Measurements from ENCODE around the gene CDSN.
A peak's percentile ranks its signal among the peaks of the same experiment; 100 is the strongest.

Gene CDSN

DNA sequence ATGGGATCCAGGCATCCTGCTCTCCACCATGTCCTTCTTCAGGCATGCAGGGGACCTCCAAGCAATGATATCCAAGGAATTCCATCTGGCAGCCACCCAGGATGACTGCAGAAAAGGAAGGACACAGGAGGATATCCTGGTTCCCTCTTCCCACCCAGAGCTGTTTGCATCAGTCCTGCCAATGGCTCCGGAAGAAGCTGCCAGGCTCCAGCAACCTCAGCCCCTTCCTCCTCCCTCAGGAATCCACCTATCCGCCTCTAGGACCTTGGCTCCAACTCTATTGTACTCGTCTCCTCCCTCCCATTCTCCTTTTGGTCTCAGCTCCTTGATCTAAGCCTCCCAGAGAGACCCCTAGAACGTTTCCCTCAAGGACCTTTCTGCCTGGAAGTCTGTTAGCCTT lies 19.4 kb upstream of the CDSN start:
- no peaks in the 10 kb centered on the region for H3K27me3 ChIP-seq (ENCODE audit: low read depth, low read length)
- no peaks in the 10 kb centered on the region for H3K79me2 ChIP-seq (ENCODE audit: low read length)
- H3K4me2 ChIP-seq (ENCODE audit: low read length): no peak overlapping the region
- no peak overlapping the region for H3K4me3 ChIP-seq (ENCODE audit: low read length)
- H4K20me1 ChIP-seq (ENCODE audit: insufficient read depth, low read length): no peaks in the 10 kb centered on the region
- no peak overlapping the region for H3K27ac ChIP-seq (ENCODE audit: low read length)
- H3K9ac ChIP-seq (ENCODE audit: low read length): no peak overlapping the region
- no peaks in the 10 kb centered on the region for H3K9me3 ChIP-seq (ENCODE audit: insufficient read depth, low read length)
- TF ChIP-seq, protein P1, sequence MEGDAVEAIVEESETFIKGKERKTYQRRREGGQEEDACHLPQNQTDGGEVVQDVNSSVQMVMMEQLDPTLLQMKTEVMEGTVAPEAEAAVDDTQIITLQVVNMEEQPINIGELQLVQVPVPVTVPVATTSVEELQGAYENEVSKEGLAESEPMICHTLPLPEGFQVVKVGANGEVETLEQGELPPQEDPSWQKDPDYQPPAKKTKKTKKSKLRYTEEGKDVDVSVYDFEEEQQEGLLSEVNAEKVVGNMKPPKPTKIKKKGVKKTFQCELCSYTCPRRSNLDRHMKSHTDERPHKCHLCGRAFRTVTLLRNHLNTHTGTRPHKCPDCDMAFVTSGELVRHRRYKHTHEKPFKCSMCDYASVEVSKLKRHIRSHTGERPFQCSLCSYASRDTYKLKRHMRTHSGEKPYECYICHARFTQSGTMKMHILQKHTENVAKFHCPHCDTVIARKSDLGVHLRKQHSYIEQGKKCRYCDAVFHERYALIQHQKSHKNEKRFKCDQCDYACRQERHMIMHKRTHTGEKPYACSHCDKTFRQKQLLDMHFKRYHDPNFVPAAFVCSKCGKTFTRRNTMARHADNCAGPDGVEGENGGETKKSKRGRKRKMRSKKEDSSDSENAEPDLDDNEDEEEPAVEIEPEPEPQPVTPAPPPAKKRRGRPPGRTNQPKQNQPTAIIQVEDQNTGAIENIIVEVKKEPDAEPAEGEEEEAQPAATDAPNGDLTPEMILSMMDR (IDR thresholded peaks at IDR 0.05; ENCODE audit: low read depth, low read length): no peak
- no peak for TF ChIP-seq EZH2phosphoT487 (IDR thresholded peaks at IDR 0.05; ENCODE audit: low read depth)
- no peak overlapping the region for H2AFZ ChIP-seq (ENCODE audit: low read depth, low read length)
- no peaks in the 10 kb centered on the region for H3K36me3 ChIP-seq (replicated peaks; ENCODE audit: low read depth, low read length)
- H3K4me1 ChIP-seq (ENCODE audit: low read length): peaks cover 6% of the 10 kb centered on the region

DNA sequence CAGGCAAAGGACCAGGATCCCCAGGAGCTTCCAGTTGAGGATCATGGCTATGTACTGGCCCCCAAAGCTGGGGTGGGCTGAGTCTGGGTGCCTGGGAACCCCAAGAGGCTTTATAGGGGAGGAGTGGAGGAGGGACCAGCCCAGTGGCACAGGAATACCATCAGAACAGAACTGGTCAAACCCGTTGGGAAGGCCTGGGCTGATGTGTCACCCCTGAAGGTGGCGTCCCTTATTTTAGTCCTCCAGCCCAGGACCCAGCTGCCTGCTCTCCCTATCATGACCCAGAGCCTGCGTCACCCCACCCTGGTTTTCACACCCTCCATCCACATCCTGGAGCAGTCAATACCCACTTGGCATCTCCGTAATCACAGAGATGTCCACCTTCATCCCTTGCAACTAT lies 18.7 kb upstream of the CDSN start, which contains the start of gene PSORS1C2:
TSS of gene PSORS1C2 (minus strand) at position 85 of the 400 bp plus-strand sequence. CDS start at position 45, 40 bp downstream.
- Histone ChIP-seq H4K20me1 (ENCODE audit: insufficient read depth, low read length) (no peaks in the 10 kb centered on the region), H3K9ac (ENCODE audit: low read length) (peak within 1 kb of the TSS; percentile 78), H3K27ac (ENCODE audit: low read length) (no peak within 1 kb of the TSS), H3K36me3 (replicated peaks; ENCODE audit: low read depth, low read length) (no peaks in the 10 kb centered on the region), H3K4me2 (ENCODE audit: low read length) (peak within 1 kb of the TSS; percentile 98), H3K4me1 (ENCODE audit: low read length) (peaks cover 6% of the 10 kb centered on the region), H2AFZ (ENCODE audit: low read depth, low read length) (peak within 1 kb of the TSS; percentile 76; the same call in 1 of the 2 replicates), H3K79me2 (ENCODE audit: low read length) (no peaks in the 10 kb centered on the region), H3K9me3 (ENCODE audit: insufficient read depth, low read length) (no peaks in the 10 kb centered on the region), H3K4me3 (ENCODE audit: low read length) (peak within 1 kb of the TSS; percentile 75), H3K27me3 (ENCODE audit: low read depth, low read length) (no peaks in the 10 kb centered on the region)
- TF ChIP-seq, protein P1 (IDR thresholded peaks at IDR 0.05; ENCODE audit: low read depth, low read length): no peak

- Histone ChIP-seq H3K9ac (ENCODE audit: low read length) (no peak overlapping the region), H4K20me1 (ENCODE audit: insufficient read depth, low read length) (no peaks in the 10 kb centered on the region), H3K4me2 (ENCODE audit: low read length) (no peak overlapping the region), H3K27ac (ENCODE audit: low read length) (no peak overlapping the region), H3K36me3 (replicated peaks; ENCODE audit: low read depth, low read length) (no peaks in the 10 kb centered on the region), H2AFZ (ENCODE audit: low read depth, low read length) (no peak overlapping the region), H3K4me3 (ENCODE audit: low read length) (no peak overlapping the region), H3K79me2 (ENCODE audit: low read length) (no peaks in the 10 kb centered on the region), H3K27me3 (ENCODE audit: low read depth, low read length) (no peaks in the 10 kb centered on the region), H3K4me1 (ENCODE audit: low read length) (peaks cover 6% of the 10 kb centered on the region), H3K9me3 (ENCODE audit: insufficient read depth, low read length) (no peaks in the 10 kb centered on the region)
- TF ChIP-seq, protein P1 (IDR thresholded peaks at IDR 0.05; ENCODE audit: low read depth, low read length): no peak
- no peak for TF ChIP-seq EZH2phosphoT487 (IDR thresholded peaks at IDR 0.05; ENCODE audit: low read depth)
These were observed 15.5 kb upstream of the CDSN start for GRCh38 chr6:31135710-31136109.

- H3K4me2 ChIP-seq (ENCODE audit: low read length): no peak overlapping the region
- H3K36me3 ChIP-seq (replicated peaks; ENCODE audit: low read depth, low read length): no peaks in the 10 kb centered on the region
- no peaks in the 10 kb centered on the region for H3K79me2 ChIP-seq (ENCODE audit: low read length)
- H3K4me3 ChIP-seq (ENCODE audit: low read length): no peak overlapping the region
- no peaks in the 10 kb centered on the region for H3K9me3 ChIP-seq (ENCODE audit: insufficient read depth, low read length)
- no peaks in the 10 kb centered on the region for H3K27me3 ChIP-seq (ENCODE audit: low read depth, low read length)
- no peak overlapping the region for H2AFZ ChIP-seq (ENCODE audit: low read depth, low read length)
- H3K27ac ChIP-seq (ENCODE audit: low read length): no peak overlapping the region
- H3K9ac ChIP-seq (ENCODE audit: low read length): no peak overlapping the region
- no peak for TF ChIP-seq EZH2phosphoT487 (IDR thresholded peaks at IDR 0.05; ENCODE audit: low read depth)
- TF ChIP-seq, protein P1 (IDR thresholded peaks at IDR 0.05; ENCODE audit: low read depth, low read length): no peak
- H4K20me1 ChIP-seq (ENCODE audit: insufficient read depth, low read length): no peaks in the 10 kb centered on the region
- peaks cover 11% of the 10 kb centered on the region for H3K4me1 ChIP-seq (ENCODE audit: low read length)
These were observed 12.6 kb upstream of the CDSN start for GRCh38 chr6:31132806-31133205.

Measured in OCI-LY3 (cell line).